B cell (primary cell): ENCODE measurements around the gene STK33. TPM values are rescaled to one million over a fixed set of nuclear protein-coding genes. Genes with fewer than 3 reads are reported as not detected.

Source experiments
- ATAC-seq: fragments of 200-7000 bp; cut with Tn5 transposase; one replicate; pipeline ENCODE4 v1.10.0; 2021; ENCODE audit warnings: low read depth, mild to moderate bottlenecking, moderate number of reproducible peaks, moderate library complexity
- CTCF ChIA-PET: fragments of 350-600 bp; sonication (Branson Sonifier 250); formaldehyde crosslinking; loops from one replicate; lab custom pipeline; 2021; ENCODE audit warnings: antibody characterized with exemption, inconsistent platforms; lab: Charles Lee
- POLR2A ChIA-PET: fragments of 350-600 bp; sonication (Branson Sonifier 250); formaldehyde crosslinking; loops from one replicate; lab custom pipeline; 2021; ENCODE audit warnings: antibody characterized with exemption; lab: Charles Lee
- DNase-seq: peaks from one replicate; pipeline ENCODE4 v3.0.0; 2013
- H2AFZ ChIP-seq: 2 replicates; pipeline ENCODE4 v1.6.1; 2012; ENCODE audit warnings: mild to moderate bottlenecking, low read depth, low read length; ENCODE audit not compliant: insufficient read depth, poor library complexity, severe bottlenecking
- H3K27ac ChIP-seq, 2 donors: 1 replicate in 1 of 2; 2 replicates in 1 of 2; pipeline ENCODE4 v1.5.1; 2012 to 2013; ENCODE audit warnings: low read length in 2 of 2, mild to moderate bottlenecking in 2 of 2, moderate library complexity in 1 of 2
- H3K27me3 ChIP-seq, 4 experiments: fragments of 200-600 bp in 1 of 4; sonication (generic) in 1 of 4; replicated peaks in 1 of 4; 1 replicate in 2 of 4; 2 replicates in 2 of 4; pipeline versions ENCODE4 v1.6.1 to v1.7.0; 2013 to 2016; ENCODE audit warnings: low read length in 3 of 4, mild to moderate bottlenecking in 2 of 4, mixed read lengths in 1 of 4, moderate library complexity in 1 of 4; ENCODE audit not compliant: insufficient read depth in 4 of 4, control insufficient read depth in 3 of 4; ENCODE audit errors: control extremely low read depth in 1 of 4
- H3K36me3 ChIP-seq, 2 experiments: replicated peaks in 1 of 2; 1 replicate in 1 of 2; 2 replicates in 1 of 2; pipeline versions ENCODE4 v1.6.1 to v1.7.1; 2013; ENCODE audit warnings: low read length in 1 of 2; ENCODE audit not compliant: insufficient read depth in 2 of 2, control insufficient read depth in 1 of 2; ENCODE audit errors: control extremely low read depth in 1 of 2, extremely low read depth in 1 of 2
- H3K4me1 ChIP-seq, 2 donors: fragments of 200-600 bp in 1 of 2; sonication (generic) in 1 of 2; 1 replicate in 1 of 2; 2 replicates in 1 of 2; pipeline versions ENCODE4 v1.5.1 to v1.6.1; 2013 to 2017; ENCODE audit warnings: low read length in 2 of 2; ENCODE audit not compliant: control insufficient read depth in 2 of 2, insufficient read depth in 2 of 2
- H3K4me2 ChIP-seq: replicated peaks from 2 replicates; pipeline ENCODE3; 2012; ENCODE audit warnings: mild to moderate bottlenecking, low read depth, low read length; ENCODE audit not compliant: poor library complexity, severe bottlenecking
- H3K4me3 ChIP-seq, 5 experiments: fragments of 200-600 bp in 1 of 5; sonication (generic) in 1 of 5; 1 replicate in 3 of 5; 2 replicates in 2 of 5; pipeline versions ENCODE4 v1.5.1 to v1.7.0; 2011 to 2016; ENCODE audit warnings: low read length in 4 of 5, mild to moderate bottlenecking in 4 of 5, low read depth in 2 of 5, control low read depth in 1 of 5, moderate library complexity in 1 of 5; ENCODE audit not compliant: insufficient read depth in 1 of 5; ENCODE audit errors: control extremely low read depth in 1 of 5, extremely low read depth in 1 of 5
- H3K79me2 ChIP-seq: fragments of 200-600 bp; sonication (generic); one replicate; pipeline ENCODE4 v1.6.0; 2016; ENCODE audit warnings: low read length; ENCODE audit not compliant: control insufficient read depth, insufficient read depth
- H3K9ac ChIP-seq: fragments of 200-600 bp; sonication (generic); 2 replicates; pipeline ENCODE4 v1.6.1; 2017; ENCODE audit warnings: mild to moderate bottlenecking, low read length, moderate library complexity
- H3K9me3 ChIP-seq, 3 donors: one replicate each; pipeline versions ENCODE4 v1.6.1 to v1.7.1; 2013; ENCODE audit warnings: low read length in 2 of 3; ENCODE audit not compliant: control insufficient read depth in 2 of 3, insufficient read depth in 1 of 3; ENCODE audit errors: control extremely low read depth in 1 of 3
- H4K20me1 ChIP-seq: 2 replicates; pipeline ENCODE4 v1.6.0; 2012; ENCODE audit warnings: mild to moderate bottlenecking, low read length; ENCODE audit not compliant: insufficient read depth, control insufficient read depth, poor library complexity, severe bottlenecking
- H3K27ac Mint-ChIP-seq: one replicate; pipeline ENCODE4 v1.8.0; 2021; ENCODE audit warnings: mixed read lengths
- H3K27me3 Mint-ChIP-seq: one replicate; pipeline ENCODE4 v1.8.0; 2021; ENCODE audit warnings: mixed read lengths
- H3K4me1 Mint-ChIP-seq: one replicate; pipeline ENCODE4 v1.8.0; 2021; ENCODE audit warnings: mixed read lengths
- H3K4me3 Mint-ChIP-seq: one replicate; pipeline ENCODE4 v1.8.0; 2021; ENCODE audit warnings: mixed read lengths
- H3K9me3 Mint-ChIP-seq: one replicate; pipeline ENCODE4 v1.8.0; 2022; ENCODE audit warnings: mixed read lengths; ENCODE audit not compliant: insufficient read depth
- CTCF ChIP-seq: fragments of 200-600 bp; IDR thresholded peaks from one replicate; pipeline ENCODE4 v1.8.0; 2022; ENCODE audit warnings: antibody characterized with exemption, mild to moderate bottlenecking
- EZH2 ChIP-seq: IDR thresholded peaks from 2 replicates; pipeline ENCODE4 v1.6.1; 2012; ENCODE audit warnings: borderline replicate concordance, low read depth, mild to moderate bottlenecking, moderate library complexity, low read length; ENCODE audit not compliant: insufficient read depth, poor library complexity, severe bottlenecking
- WGBS: methylation state at CpG from one replicate; pipeline ENCODE4 v1.1.5; 2013; ENCODE audit warnings: missing lambda C conversion rate; ENCODE audit not compliant: insufficient coverage; 5-methylcytosine and 5-hydroxymethylcytosine counted together
- intact Hi-C: fragments of 100-400 bp; cut with micrococcal nuclease; formaldehyde crosslinking; loops from one replicate; pipeline ENCODE4 v1.10.0; 2022
- polyA plus RNA-seq: library from polyadenylated mRNA; depleted of rRNA; stranded (reverse); fragments of >200 nt; gene quantifications from 2 replicates; pipeline ENCODE4 v1.2.3, GENCODE V29; 2012
- total RNA-seq, 2 donors: library from RNA; stranded (reverse); fragments of 120-200 nt in 1 of 2; gene quantifications; 1 replicate in 1 of 2; 2 replicates in 1 of 2; pipeline versions ENCODE4 v1.2.3 to v1.2.4, GENCODE V29; 2013 to 2022

The STK33 gene
- total and polyA plus RNA-seq, 2 donors (not counting 1 experiment from before 2014, with no cell fraction given) = 3.1 to 9.3 TPM

- no peak overlapping the region for H3K9ac ChIP-seq
- H3K4me3 Mint-ChIP-seq = no peak overlapping the region
- no peak overlapping the region for H2AFZ ChIP-seq
- DNase-seq (no peak), ATAC-seq (no peak)
- no peak overlapping the region for H3K4me3 ChIP-seq
- no peaks in the 10 kb centered on the region for H4K20me1 ChIP-seq
- no peaks in the 10 kb centered on the region for H3K36me3 ChIP-seq
- H3K27me3 ChIP-seq = no peaks in the 10 kb centered on the region
- no peaks in the 10 kb centered on the region for H3K79me2 ChIP-seq
- intact Hi-C loops = no loop called here
- H3K9me3 Mint-ChIP-seq = peaks cover 8% of the 10 kb centered on the region
- no peak overlapping the region for H3K27ac ChIP-seq
- no peaks in the 10 kb centered on the region for H3K27me3 Mint-ChIP-seq
- H3K4me1 ChIP-seq = no peaks in the 10 kb centered on the region
- TF ChIP-seq CTCF = no peak
- TF ChIP-seq EZH2 = no peak
- ChIA-PET POLR2A (no interaction called here), CTCF (interaction anchor here (2.9 kb wide), 1 partner anchor 9 kb away, joined by 17 read pairs; no protein-coding TSS in a partner anchor)
- no peak overlapping the region for H3K27ac Mint-ChIP-seq
- no peak overlapping the region for H3K4me2 ChIP-seq
- no peaks in the 10 kb centered on the region for H3K4me1 Mint-ChIP-seq
- 100% methylated on average over 1 of the region's 1 CpG for WGBS
- H3K9me3 ChIP-seq = peaks cover 0 to 7% (median 4%) of the 10 kb centered on the region in 3 donors
Measured at GRCh38 chr11:8574798-8575197, 19.2 kb downstream of the STK33 start.

GRCh38 chr11:8573777-8574176, 20.3 kb downstream of the STK33 start:
- ChIA-PET POLR2A (no interaction called here), CTCF (interaction anchor here (0.5 kb wide), 1 partner anchor 25 kb away, joined by 5 read pairs; no protein-coding TSS in a partner anchor)
- H3K27me3 Mint-ChIP-seq = no peaks in the 10 kb centered on the region
- Histone ChIP-seq H3K36me3 (no peaks in the 10 kb centered on the region), H3K4me1 (no peaks in the 10 kb centered on the region), H4K20me1 (no peaks in the 10 kb centered on the region), H3K4me2 (no peak overlapping the region), H3K27ac (no peak overlapping the region), H3K9me3 (peaks cover 0 to 7% (median 4%) of the 10 kb centered on the region in 3 donors), H3K9ac (no peak overlapping the region), H3K79me2 (no peaks in the 10 kb centered on the region), H3K4me3 (no peak overlapping the region), H2AFZ (no peak overlapping the region), H3K27me3 (no peaks in the 10 kb centered on the region)
- WGBS = no CpG with 5 or more reads among the region's 1 CpG
- TF ChIP-seq CTCF = no peak
- TF ChIP-seq EZH2 = no peak
- no peak overlapping the region for H3K4me3 Mint-ChIP-seq
- peaks cover 5% of the 10 kb centered on the region for H3K9me3 Mint-ChIP-seq
- no peaks in the 10 kb centered on the region for H3K4me1 Mint-ChIP-seq
- DNase-seq (no peak), ATAC-seq (no peak)
- intact Hi-C loops = no loop called here
- no peak overlapping the region for H3K27ac Mint-ChIP-seq
